GM19397 (cell line): ENCODE measurements around the gene URB1.
"Not testable (repeated sequence)": the region's sequence is repeated elsewhere in the genome, so short reads cannot be mapped to it uniquely, and the experiment has no call there.

Experiments
- ATAC-seq: cut with Tn5 transposase; IDR thresholded peaks from one replicate; pipeline ENCODE4 v1.9.1; 2021; ENCODE audit warnings: mild to moderate bottlenecking, moderate library complexity; ENCODE audit not compliant: unreplicated experiment

URB1 gene

GRCh38 chr21:32320059-32320458 is 72.8 kb downstream of the URB1 start:
- ATAC-seq = no peak

GRCh38 chr21:32319012-32319411 is 73.8 kb downstream of the URB1 start:
- ATAC-seq = no peak

- ATAC-seq = no peak
Observed at GRCh38 chr21:32317726-32318125, 75.1 kb downstream of the URB1 start.

- no peak for ATAC-seq
Observed at GRCh38 chr21:32316361-32317215, 76.2 kb downstream of the URB1 start.

GRCh38 chr21:32315511-32316281 is 77.1 kb downstream of the URB1 start:
- ATAC-seq = no peak

GRCh38 chr21:32314806-32315205 is 78.0 kb downstream of the URB1 start:
- ATAC-seq = no peak

- ATAC-seq = no peak
Observed at GRCh38 chr21:32312976-32313375, 79.8 kb downstream of the URB1 start.

GRCh38 chr21:32312326-32312725 is 80.5 kb downstream of the URB1 start:
- ATAC-seq = no peak

GRCh38 chr21:32311621-32312020 is 81.2 kb downstream of the URB1 start:
- ATAC-seq = no peak

- not testable (repeated sequence) for ATAC-seq
Observed at GRCh38 chr21:32310976-32311375, 81.8 kb downstream of the URB1 start.

GRCh38 chr21:32309906-32310460 is 82.8 kb downstream of the URB1 start:
- ATAC-seq = no peak

- ATAC-seq = no peak
Observed at GRCh38 chr21:32308696-32309095, 84.1 kb downstream of the URB1 start.

GRCh38 chr21:32307706-32308105 is 85.1 kb downstream of the URB1 start:
- ATAC-seq = no peak

- no peak for ATAC-seq
Observed at GRCh38 chr21:32306021-32306780, 86.6 kb downstream of the URB1 start.

- ATAC-seq = no peak
Observed at GRCh38 chr21:32304998-32305397, 87.8 kb downstream of the URB1 start.

GRCh38 chr21:32303385-32303784 is 89.4 kb downstream of the URB1 start:
- ATAC-seq = no peak

GRCh38 chr21:32302560-32302959 is 90.3 kb downstream of the URB1 start:
- no peak for ATAC-seq

GRCh38 chr21:32301596-32301995 is 91.2 kb downstream of the URB1 start:
- no peak for ATAC-seq

- no peak for ATAC-seq
Observed at GRCh38 chr21:32300117-32300681, 92.6 kb downstream of the URB1 start.

GRCh38 chr21:32299695-32300094 is 93.1 kb downstream of the URB1 start:
- ATAC-seq = no peak

- no peak for ATAC-seq
Observed at GRCh38 chr21:32298658-32299081, 94.1 kb downstream of the URB1 start, which contains the start of gene MRAP. Gene MRAP, plus strand, starts transcription at chr21:32298855. Its CDS starts 117 bp downstream, at chr21:32298972.
